Medulla oblongata (tissue), 1 donor: ENCODE measurements around the gene MAD1L1.
"Not testable (repeated sequence)": the region's sequence is repeated elsewhere in the genome, so short reads cannot be mapped to it uniquely, and the experiment has no call there.

Source experiments
- DNase-seq: peaks from one replicate; pipeline ENCODE4 v3.0.0-alpha.2; 2015; ENCODE audit errors: extremely low spot score

Gene MAD1L1

DNA sequence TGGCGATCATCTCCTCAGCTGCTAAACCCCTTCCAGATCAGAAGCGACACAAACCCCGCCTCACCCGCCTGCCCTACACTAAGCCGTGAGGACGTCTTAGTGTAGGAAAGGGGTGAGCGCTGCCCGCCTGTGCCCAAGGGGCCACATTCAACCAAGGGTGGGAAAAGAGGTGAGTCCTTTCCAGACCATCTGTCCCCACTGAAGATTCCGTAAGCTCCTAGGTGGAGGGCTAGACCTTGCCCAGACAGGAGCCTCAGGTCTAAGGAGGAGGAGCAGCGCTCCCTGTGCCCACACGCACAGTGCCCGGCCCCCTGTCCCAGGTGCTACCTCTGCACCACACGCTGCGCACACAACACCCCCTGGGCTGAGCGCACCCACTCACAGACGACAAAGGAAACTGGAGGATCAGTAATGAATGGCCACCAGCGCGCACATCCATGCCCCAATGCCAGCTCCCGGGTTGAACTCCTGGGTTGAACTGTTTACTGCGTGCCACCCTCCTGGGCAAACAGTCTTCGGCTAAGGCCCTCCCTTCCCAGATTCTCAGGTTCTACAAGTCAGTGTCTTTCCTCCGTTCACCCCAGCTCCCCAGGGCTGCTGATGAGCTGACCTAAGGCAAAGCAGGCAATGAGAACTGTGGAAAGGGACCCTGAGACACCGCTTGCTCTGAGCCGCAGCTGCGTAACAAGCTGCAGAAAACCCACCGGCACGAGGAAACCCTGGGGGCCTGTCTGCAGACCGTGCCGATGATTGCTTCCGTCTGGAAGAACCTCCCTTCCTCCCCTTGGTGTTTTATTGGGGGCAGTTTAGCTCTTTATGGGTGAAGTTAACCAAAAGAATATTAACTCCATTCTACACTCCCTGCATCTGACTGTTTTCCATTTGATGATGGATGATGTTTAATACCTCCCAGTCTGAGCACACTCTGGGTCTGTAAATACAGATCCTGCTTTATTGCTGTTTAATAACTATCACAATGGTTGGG is 185.9 kb downstream of the MAD1L1 start:
- DNase-seq = no peak

GRCh38 chr7:2045559-2046405 is 187.0 kb downstream of the MAD1L1 start:
- no peak for DNase-seq

- DNase-seq = no peak
Measured at GRCh38 chr7:2044883-2045471, 187.8 kb downstream of the MAD1L1 start.

- DNase-seq = no peak
Measured at GRCh38 chr7:2044311-2044882, 188.3 kb downstream of the MAD1L1 start.

DNA sequence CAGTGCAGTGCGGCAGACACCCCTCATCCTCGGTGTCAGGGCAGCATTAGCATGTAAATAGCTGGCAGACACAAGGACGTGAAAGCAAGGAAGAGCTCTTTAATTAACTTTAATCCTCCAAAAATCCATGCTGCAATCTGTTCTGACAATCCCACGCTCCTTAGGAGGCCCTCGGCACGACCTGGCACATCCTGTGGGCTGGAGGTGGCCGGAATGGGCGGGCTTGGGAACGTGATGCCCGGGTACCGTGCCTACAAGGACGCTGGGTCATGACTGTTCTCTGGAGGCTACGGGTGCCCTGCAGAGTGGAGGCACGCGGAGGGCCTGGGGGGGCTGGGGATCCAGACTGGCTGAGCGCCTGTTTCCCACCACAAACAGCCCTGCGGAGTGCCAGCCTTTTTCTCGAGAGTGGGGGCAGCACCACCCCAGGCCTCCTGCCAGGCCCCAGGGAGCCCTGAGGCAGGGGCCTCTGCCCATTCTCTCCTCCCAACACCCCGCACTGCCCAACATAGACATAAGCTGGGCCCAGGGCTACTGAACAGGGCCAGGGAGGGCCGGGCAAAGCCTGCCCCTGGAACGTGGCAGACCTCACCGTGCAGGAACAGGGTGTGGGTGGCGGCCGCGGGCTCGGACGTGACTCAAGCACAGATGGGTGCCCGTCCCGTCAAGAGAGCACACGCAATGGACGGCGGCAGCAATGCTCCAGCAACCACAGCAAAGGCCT is 189.3 kb downstream of the MAD1L1 start:
- DNase-seq = no peak

DNA sequence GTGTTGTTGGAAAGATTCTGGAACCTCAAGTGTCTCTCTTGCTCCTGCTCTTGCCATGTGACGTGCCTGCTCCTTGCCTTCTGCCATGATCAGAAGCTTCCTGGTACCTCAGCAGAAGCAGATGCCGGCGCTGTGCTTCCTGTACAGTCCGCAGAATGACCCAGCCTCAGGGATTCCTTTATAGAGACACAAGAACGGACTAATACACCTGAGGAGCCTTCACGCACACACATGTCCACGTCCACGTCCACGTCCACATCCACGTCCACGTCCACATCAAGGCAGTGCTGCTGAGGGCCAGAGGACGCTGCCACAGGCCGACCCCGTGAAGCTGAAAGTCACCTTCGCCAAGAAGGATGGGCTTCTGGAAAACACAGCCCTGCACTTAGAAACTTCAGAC is 190.1 kb downstream of the MAD1L1 start:
- DNase-seq = no peak

- DNase-seq = no peak
Measured at GRCh38 chr7:2041496-2042367, 191.0 kb downstream of the MAD1L1 start.

- DNase-seq = no peak
Measured at GRCh38 chr7:2040893-2041270, 191.9 kb downstream of the MAD1L1 start.

DNA sequence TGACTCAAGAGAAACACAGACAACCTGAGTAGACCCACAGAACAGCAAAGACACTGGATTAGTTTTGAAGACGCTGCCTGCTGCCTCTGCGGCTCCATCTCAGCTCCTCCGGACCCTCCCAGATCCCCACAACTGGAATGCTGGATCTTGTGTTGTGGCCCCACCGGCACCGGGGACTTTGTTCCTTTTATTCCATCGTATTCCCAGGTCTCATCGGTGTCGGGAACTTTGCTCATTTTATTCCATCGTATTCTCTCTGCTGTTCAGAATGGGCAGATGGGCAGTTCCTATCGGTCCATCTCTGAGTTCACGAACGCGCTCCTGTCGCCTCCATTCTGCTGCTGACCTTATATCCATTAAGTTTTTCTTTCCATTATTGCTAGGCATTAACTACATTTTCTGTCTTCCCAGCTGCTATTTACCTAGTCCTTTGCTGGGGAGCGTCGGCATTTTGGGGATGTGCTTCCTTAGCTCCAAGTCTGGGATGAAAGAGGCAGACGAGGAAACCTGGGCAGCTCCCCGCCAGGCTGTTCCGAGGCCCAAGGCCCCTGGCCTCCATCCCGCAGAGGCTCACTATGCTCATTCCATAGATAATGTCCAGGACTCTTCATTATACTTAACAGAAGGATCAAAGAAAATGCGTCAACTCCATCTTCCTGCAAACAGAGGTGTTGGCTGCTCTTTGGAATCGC is 192.4 kb downstream of the MAD1L1 start:
- no peak for DNase-seq

DNA sequence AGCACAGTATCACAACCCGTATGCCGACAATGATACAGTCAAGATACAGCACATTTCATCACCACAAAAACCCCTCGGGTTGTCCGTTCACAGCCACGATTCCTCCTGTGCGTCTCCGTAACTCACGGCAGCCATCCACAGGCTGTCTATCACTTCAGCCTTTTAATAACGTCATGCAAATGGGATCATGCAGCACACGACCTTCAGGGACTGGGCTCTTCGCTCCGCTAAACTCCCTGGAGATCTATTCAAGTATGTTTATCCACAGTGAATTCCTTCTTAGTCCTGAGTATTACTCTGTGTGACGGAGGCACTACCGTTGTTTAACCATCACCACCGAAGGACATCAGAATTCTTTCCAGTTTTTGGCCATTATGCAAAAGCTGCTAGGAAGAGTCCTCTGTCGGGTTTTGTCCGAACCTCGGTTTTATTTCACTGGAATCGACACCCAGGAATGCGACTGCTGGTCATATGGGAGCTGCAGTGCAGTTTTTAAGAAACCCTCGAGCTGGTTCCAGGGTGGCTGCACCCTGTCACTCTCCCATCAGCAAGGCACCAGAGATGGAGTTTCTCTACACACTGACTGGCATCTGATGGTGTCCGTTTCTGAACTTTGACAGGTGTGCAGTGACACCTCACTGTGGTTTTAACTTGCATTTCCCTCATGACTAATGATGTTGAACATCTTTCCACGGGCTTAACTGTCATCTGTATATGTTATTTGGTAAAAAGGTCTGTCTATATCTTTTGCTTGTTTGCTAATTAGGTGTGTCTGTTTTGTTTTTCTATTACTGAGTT is 193.6 kb downstream of the MAD1L1 start:
- DNase-seq = no peak

DNA sequence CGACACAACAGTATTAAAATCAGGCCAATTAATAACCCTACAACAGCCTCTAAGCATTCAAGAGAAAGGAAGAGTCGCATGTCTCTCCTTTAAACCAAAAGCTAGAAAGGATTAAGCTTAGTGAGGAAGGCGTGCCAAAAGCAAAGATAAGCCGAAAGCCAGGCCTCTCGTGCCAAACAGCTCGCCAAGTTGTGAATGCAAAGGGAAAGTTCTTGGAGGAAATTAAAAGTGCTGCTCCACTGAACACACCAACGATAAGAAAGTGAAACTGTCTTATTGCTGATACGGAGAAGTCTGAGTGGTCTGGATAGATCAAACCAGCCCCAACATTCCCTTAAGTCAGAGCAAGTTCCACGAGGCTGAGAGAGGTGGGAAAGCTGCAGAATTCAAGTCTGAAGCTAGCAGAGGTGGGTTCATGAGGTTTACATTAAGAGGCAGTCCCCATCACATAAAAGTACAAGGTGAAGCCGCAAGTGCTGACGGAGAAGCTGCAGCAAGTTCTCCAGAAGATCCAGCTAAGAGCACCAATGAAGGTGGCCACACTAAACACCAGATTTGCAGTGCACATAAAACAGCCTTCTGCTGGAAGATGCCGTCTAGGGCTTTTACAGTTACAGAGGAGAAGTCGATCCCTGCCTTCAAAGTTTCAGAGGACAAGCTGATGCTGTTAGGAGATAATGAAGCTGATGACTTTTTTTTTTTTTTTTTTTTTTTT is 194.8 kb downstream of the MAD1L1 start:
- no peak for DNase-seq

DNA sequence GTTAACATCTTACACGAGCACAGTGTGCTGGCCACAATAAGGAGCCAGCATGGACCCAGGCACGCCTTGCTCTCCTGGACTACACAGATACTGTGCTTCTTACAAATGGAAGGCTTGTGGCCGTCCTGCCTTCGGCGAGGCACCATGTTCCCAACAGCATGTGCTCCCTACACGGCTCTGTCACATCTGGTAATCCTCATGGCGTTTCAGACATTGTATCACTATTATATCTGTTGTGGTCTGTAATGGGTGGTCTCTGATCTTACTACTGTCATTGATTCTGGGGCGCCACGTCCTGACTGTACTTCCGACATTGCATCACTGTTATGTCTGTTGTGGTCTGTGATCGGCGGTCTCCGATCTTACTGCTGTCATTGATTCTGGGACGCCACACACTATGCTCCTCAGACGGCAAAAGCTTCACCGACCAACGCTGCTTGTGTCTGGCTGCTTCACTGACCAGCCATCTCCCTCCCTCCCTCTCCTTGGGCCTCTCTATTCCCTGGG is 195.4 kb downstream of the MAD1L1 start:
- no peak for DNase-seq

DNA sequence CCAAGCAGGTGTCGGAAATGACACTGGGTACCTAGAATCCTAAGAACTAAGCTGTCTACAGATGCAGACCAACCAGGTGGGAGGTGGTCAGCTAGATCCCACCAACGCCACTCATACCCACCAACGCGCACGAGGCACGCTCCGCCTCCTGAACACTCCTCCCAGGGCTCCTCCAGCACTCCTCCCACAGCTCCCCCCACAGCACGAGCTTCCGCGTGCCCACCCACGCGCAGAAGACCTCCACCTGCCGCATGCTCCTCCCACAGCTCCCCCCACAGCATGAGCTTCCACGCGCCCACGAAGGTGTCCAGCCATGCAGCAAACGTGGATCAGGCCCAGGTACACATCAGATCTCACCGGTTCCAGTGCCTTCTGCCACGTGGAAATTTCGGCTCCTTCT is 196.0 kb downstream of the MAD1L1 start:
- no peak for DNase-seq

DNA sequence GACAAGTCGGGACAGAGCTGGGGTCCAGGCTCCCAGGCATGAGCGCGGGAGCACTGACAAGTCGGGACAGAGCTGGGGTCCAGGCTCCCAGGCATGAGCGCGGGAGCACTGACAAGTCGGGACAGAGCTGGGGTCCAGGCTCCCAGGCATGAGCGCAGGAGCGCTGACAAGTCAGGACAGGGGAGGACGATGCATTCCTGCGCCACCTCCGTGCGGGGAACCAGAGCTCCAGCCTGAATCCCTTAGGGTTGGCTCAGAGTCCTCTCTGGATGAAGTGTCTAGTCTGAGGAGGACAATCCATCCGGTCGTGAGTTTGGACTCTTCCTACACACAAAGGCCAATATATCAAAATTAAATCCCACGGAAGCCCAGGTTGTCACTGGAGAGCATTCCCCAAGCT is 196.5 kb downstream of the MAD1L1 start:
- not testable (repeated sequence) for DNase-seq

GRCh38 chr7:2034291-2035201 is 198.2 kb downstream of the MAD1L1 start:
- no peak for DNase-seq

DNA sequence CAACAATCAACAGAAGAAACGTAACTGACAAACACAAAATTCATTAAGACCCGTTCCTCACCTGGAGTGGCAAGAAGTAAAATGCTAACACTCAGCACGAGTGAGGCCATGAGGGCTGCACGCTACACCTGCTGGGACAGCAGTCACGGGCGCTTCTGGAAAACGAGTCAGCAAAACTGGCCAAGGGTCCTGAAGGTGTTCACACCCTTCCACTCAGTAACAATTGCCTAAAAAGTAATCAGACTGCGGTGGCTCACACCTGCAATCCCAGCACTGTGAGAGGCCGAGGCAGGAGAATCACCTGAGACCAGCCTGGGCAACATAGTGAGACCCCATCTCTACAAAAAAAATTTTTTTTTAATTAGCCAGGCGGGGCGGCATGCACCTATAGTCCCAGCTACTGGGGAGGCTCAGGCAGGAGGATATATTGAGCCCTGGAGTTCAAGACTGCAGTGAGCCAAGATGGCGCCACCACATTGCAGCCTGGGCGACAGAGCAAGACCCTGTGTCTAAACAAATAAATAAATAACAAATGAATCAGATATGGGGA is 199.1 kb downstream of the MAD1L1 start:
- no peak for DNase-seq
